Breast epithelium (tissue), 3 donors: ENCODE data around the gene CAVIN4.

Experiments
- POLR2A ChIP-seq: fragments of 450-650 bp; IDR thresholded peaks from one replicate; pipeline ENCODE4 v1.6.1; 2016; ENCODE audit warnings: antibody characterized with exemption, mild to moderate bottlenecking, moderate library complexity
- POLR2AphosphoS5 ChIP-seq, 3 donors: sonication (generic); formaldehyde crosslinking; IDR thresholded peaks; one replicate each; pipeline ENCODE4 v1.6.1; 2017; ENCODE audit warnings: antibody characterized with exemption in 3 of 3
- TF ChIP-seq, protein P1 (sequence below), 3 donors: fragments of 450-650 bp; IDR thresholded peaks; one replicate each; pipeline ENCODE4 v1.5.1; 2016 to 2017; ENCODE audit warnings: antibody characterized with exemption in 3 of 3, mild to moderate bottlenecking in 3 of 3, moderate library complexity in 3 of 3

DNA sequence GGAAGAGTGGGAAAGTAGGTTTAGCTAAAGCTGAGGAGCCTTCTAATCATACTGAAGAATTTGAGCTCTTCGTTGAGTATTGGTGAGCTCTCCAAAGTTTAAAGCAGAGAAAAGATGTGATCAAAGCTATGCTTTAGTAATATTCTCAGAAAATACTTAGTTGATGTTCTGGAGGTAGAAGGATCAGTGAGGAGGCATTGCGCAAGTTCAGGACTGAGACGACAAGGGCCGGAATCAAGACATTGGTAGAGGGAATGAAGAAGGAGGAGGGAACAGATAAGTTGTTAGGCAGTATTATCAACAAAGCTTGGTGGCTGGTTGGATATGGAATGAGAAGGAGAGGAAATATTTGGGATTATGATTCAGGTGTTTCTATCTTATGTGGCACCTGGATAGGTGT lies 7.1 kb downstream of the CAVIN4 start:
- TF ChIP-seq, protein P1, sequence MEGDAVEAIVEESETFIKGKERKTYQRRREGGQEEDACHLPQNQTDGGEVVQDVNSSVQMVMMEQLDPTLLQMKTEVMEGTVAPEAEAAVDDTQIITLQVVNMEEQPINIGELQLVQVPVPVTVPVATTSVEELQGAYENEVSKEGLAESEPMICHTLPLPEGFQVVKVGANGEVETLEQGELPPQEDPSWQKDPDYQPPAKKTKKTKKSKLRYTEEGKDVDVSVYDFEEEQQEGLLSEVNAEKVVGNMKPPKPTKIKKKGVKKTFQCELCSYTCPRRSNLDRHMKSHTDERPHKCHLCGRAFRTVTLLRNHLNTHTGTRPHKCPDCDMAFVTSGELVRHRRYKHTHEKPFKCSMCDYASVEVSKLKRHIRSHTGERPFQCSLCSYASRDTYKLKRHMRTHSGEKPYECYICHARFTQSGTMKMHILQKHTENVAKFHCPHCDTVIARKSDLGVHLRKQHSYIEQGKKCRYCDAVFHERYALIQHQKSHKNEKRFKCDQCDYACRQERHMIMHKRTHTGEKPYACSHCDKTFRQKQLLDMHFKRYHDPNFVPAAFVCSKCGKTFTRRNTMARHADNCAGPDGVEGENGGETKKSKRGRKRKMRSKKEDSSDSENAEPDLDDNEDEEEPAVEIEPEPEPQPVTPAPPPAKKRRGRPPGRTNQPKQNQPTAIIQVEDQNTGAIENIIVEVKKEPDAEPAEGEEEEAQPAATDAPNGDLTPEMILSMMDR (IDR thresholded peaks at IDR 0.05) = no peak
- TF ChIP-seq POLR2AphosphoS5 (IDR thresholded peaks at IDR 0.05) (no peak), POLR2A (no peak)
